WTC11 (cell line): Measurements from ENCODE around the gene CHAT. TPM values are rescaled to one million over a fixed set of nuclear protein-coding genes. Genes with fewer than 3 reads are reported as not detected.

ENCODE experiments used
- ATAC-seq: fragments of 200-7000 bp; cut with Tn5 transposase; 2 replicates; pipeline ENCODE4 v1.10.0; 2021; ENCODE audit warnings: mild to moderate bottlenecking, moderate library complexity
- CTCF ChIA-PET: fragments of 300-600 bp; sonication (Branson Sonifier 250); formaldehyde crosslinking; loops from one replicate; lab custom pipeline; 2021; ENCODE audit warnings: antibody characterized with exemption; lab: Charles Lee
- POLR2A ChIA-PET: fragments of 350-600 bp; sonication (Branson Sonifier 250); formaldehyde crosslinking; loops from one replicate; lab custom pipeline; 2021; ENCODE audit warnings: antibody characterized with exemption; lab: Charles Lee
- DNase-seq: peaks from one replicate; pipeline ENCODE4 v3.0.0; 2021; ENCODE audit warnings: low spot score
- H3K27ac Mint-ChIP-seq: 2 replicates; pipeline ENCODE4 v1.8.0; 2021; ENCODE audit warnings: mixed read lengths
- H3K27me3 Mint-ChIP-seq: 2 replicates; pipeline ENCODE4 v1.8.0; 2021; ENCODE audit warnings: low read depth, mild to moderate bottlenecking, moderate library complexity, mixed read lengths
- H3K36me3 Mint-ChIP-seq: 2 replicates; pipeline ENCODE4 v1.8.0; 2021; ENCODE audit warnings: mixed read lengths
- H3K4me1 Mint-ChIP-seq: 2 replicates; pipeline ENCODE4 v1.8.0; 2022; ENCODE audit warnings: mixed read lengths
- H3K4me3 Mint-ChIP-seq: 2 replicates; pipeline ENCODE4 v1.8.0; 2021; ENCODE audit warnings: mild to moderate bottlenecking, moderate library complexity, mixed read lengths
- H3K9me3 Mint-ChIP-seq: 2 replicates; pipeline ENCODE4 v1.8.0; 2021; ENCODE audit warnings: mixed read lengths
- CREB1 ChIP-seq: sonication (generic); formaldehyde crosslinking; IDR thresholded peaks from 2 replicates; pipeline ENCODE4 v1.8.0; 2023; ENCODE audit warnings: mild to moderate bottlenecking, missing genetic modification reagents
- ELF4 ChIP-seq: sonication (generic); formaldehyde crosslinking; IDR thresholded peaks from 2 replicates; pipeline ENCODE4 v1.8.1; 2022; ENCODE audit warnings: low read depth, mild to moderate bottlenecking, moderate library complexity, missing genetic modification reagents
- FOXK1 ChIP-seq: sonication (generic); formaldehyde crosslinking; IDR thresholded peaks from 2 replicates; pipeline ENCODE4 v1.8.0; 2022; ENCODE audit warnings: mild to moderate bottlenecking, moderate library complexity, missing genetic modification reagents
- FOXP1 ChIP-seq: sonication (generic); formaldehyde crosslinking; IDR thresholded peaks from 2 replicates; pipeline ENCODE4 v1.8.0; 2022; ENCODE audit warnings: missing genetic modification reagents, mild to moderate bottlenecking, moderate library complexity, borderline replicate concordance
- JAZF1 ChIP-seq: fragments of 250-450 bp; sonication (Bioruptor Pico); IDR thresholded peaks from 2 replicates; pipeline ENCODE4 v1.9.0; 2021; ENCODE audit warnings: moderate library complexity, mild to moderate bottlenecking, inconsistent platforms
- KAT7 ChIP-seq: sonication (generic); formaldehyde crosslinking; IDR thresholded peaks from 2 replicates; pipeline ENCODE4 v1.8.1; 2023; ENCODE audit warnings: missing genetic modification reagents, mild to moderate bottlenecking, borderline replicate concordance
- NFYB ChIP-seq: sonication (generic); formaldehyde crosslinking; conservative IDR thresholded peaks from 2 replicates; pipeline ENCODE4 v1.8.0; 2022; ENCODE audit warnings: low read depth, missing genetic modification reagents
- NR3C1 ChIP-seq: sonication (generic); formaldehyde crosslinking; conservative IDR thresholded peaks from 2 replicates; pipeline ENCODE4 v1.8.1; 2023; ENCODE audit warnings: low read depth, mild to moderate bottlenecking, missing genetic modification reagents
- OVOL2 ChIP-seq: fragments of 250-450 bp; sonication (Bioruptor Pico); IDR thresholded peaks from 2 replicates; pipeline ENCODE4 v1.9.0; 2021; ENCODE audit warnings: mild to moderate bottlenecking, borderline replicate concordance
- PRRX2 ChIP-seq: fragments of 250-450 bp; sonication (Bioruptor Pico); IDR thresholded peaks from 2 replicates; pipeline ENCODE4 v1.8.0; 2021; ENCODE audit warnings: mild to moderate bottlenecking
- RELA ChIP-seq: sonication (generic); formaldehyde crosslinking; IDR thresholded peaks from 2 replicates; pipeline ENCODE4 v1.8.1; 2022; ENCODE audit warnings: missing genetic modification reagents, mild to moderate bottlenecking, borderline replicate concordance
- SMAD3 ChIP-seq: sonication (generic); formaldehyde crosslinking; IDR thresholded peaks from 2 replicates; pipeline ENCODE4 v1.8.0; 2022; ENCODE audit warnings: missing genetic modification reagents, mild to moderate bottlenecking, borderline replicate concordance
- SMAD4 ChIP-seq: sonication (generic); formaldehyde crosslinking; IDR thresholded peaks from 2 replicates; pipeline ENCODE4 v1.8.0; 2022; ENCODE audit warnings: mild to moderate bottlenecking, missing genetic modification reagents
- TCF7 ChIP-seq: sonication (generic); formaldehyde crosslinking; IDR thresholded peaks from 2 replicates; pipeline ENCODE4 v1.8.0; 2022; ENCODE audit warnings: mild to moderate bottlenecking, low read depth, missing genetic modification reagents, moderate library complexity
- ZNF219 ChIP-seq: sonication (generic); formaldehyde crosslinking; IDR thresholded peaks from 2 replicates; pipeline ENCODE4 v1.8.0; 2023; ENCODE audit warnings: missing genetic modification reagents, mild to moderate bottlenecking, borderline replicate concordance
- ZNF232 ChIP-seq: sonication (generic); formaldehyde crosslinking; IDR thresholded peaks from 2 replicates; pipeline ENCODE4 v1.8.0; 2022; ENCODE audit warnings: mild to moderate bottlenecking, missing genetic modification reagents
- ZNF317 ChIP-seq: sonication (generic); formaldehyde crosslinking; IDR thresholded peaks from 2 replicates; pipeline ENCODE4 v1.8.1; 2023; ENCODE audit warnings: low read depth, mild to moderate bottlenecking, moderate library complexity, missing genetic modification reagents, borderline replicate concordance
- ZNF671 ChIP-seq: fragments of 250-450 bp; sonication (Bioruptor Pico); IDR thresholded peaks from 2 replicates; pipeline ENCODE4 v1.8.0; 2021; ENCODE audit warnings: mild to moderate bottlenecking
- total RNA-seq: library from RNA; stranded (reverse); gene quantifications from 3 replicates; pipeline ENCODE4 v1.2.3, GENCODE V29; 2021
- TF ChIP-seq, protein P1 (sequence below): sonication (generic); formaldehyde crosslinking; IDR thresholded peaks from 2 replicates; pipeline ENCODE4 v1.8.1; 2022; ENCODE audit warnings: mild to moderate bottlenecking, moderate library complexity, missing genetic modification reagents
- TF ChIP-seq, protein P2 (sequence below): fragments of 250-450 bp; sonication (Bioruptor Pico); IDR thresholded peaks from 2 replicates; pipeline ENCODE4 v1.9.0; 2021; ENCODE audit warnings: moderate library complexity, mild to moderate bottlenecking, inconsistent platforms, borderline replicate concordance
- TF ChIP-seq, protein P3 (sequence below): sonication (generic); formaldehyde crosslinking; IDR thresholded peaks from 2 replicates; pipeline ENCODE4 v1.8.0; 2023; ENCODE audit warnings: mild to moderate bottlenecking, missing genetic modification reagents
- TF ChIP-seq, protein P4 (sequence below): sonication (generic); formaldehyde crosslinking; conservative IDR thresholded peaks from 2 replicates; pipeline ENCODE4 v1.8.1; 2023; ENCODE audit warnings: mild to moderate bottlenecking, low read depth, missing genetic modification reagents, moderate library complexity

Gene CHAT
- total RNA-seq, 1 experiment from 2014 or later: not detected

DNA sequence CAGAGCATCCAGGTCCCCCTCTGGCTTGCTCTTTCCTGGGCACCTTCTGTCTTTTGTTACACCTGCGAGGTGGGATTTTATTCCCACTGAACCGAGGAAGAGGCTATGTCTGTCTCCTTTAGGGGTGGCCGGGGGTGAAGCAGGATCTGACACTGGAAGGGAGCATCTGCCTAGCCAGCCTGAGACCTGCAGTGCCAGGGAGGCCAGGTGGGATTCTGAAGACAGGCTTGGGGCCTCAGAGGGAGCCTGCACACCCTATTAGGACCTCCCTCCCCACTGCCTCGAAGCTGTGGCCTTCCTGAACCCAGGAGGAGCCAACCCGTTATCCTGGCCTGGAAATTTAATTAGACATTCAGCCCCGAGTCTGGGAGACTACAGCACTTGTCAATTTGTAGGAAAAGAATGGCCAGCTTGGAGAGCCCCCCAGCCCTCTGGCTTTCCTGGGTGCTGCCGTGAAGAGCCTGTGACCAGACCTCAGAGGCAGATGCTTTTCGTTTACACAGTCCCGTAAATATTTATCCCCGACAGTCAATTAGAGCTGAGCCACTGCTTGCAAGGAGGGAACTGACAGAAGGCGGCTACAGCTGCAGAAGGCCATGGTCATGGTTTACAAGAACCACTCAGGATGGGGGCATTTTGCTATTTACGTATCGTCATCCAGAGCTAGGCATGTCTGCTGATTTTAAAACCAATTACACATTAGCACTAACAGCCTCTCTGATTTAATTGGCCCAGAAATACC, 19.7 kb downstream of the CHAT start (continued):
- TF ChIP-seq RELA (CRISPR knock-in tag): no peak

DNA sequence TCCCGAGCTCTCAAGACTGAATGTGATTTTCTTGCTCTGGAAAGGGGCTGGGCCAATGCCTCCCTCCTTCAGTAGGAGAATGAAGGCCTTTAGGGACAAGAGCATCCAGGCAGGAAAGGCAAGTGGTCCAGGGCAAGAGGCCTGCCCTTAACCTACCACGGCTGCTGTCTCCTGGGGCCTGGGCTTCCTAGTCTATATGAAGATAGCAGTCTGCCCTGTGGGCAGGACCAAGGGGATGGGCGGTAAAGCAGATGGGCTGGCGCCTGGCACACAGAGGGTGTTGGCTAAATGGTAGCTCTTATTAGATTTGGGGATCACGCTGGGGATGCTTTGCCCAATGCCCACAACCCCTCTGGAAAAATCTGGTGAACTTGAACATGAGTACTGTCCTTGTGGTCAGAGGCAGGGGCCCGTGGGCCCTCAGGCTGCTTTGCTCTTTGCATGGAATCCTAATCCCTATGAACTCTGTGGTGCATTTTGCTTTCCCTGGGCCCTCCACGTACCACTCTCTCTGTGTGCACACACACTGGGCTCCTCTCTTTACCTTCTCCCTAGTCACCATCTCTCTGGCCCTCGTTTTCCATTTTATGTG, 20.3 kb downstream of the CHAT start:
- ChIA-PET CTCF (interaction anchor here (0.8 kb wide), 1 partner anchor 12 kb away, joined by 3 read pairs; no protein-coding TSS in a partner anchor), POLR2A (interaction anchor here (1.0 kb wide), 1 partner anchor 15 kb away, joined by 3 read pairs; no protein-coding TSS in a partner anchor)
- Mint-ChIP-seq H3K4me1 (no peaks in the 10 kb centered on the region), H3K36me3 (no peaks in the 10 kb centered on the region), H3K27ac (no peak overlapping the region), H3K4me3 (no peak overlapping the region), H3K27me3 (peaks cover 5% of the 10 kb centered on the region; the same call in 1 of the 2 replicates), H3K9me3 (no peaks in the 10 kb centered on the region)
- ATAC-seq: no peak
- no peak for TF ChIP-seq JAZF1 (CRISPR knock-in tag)
- DNase-seq: peak; percentile 1

DNA sequence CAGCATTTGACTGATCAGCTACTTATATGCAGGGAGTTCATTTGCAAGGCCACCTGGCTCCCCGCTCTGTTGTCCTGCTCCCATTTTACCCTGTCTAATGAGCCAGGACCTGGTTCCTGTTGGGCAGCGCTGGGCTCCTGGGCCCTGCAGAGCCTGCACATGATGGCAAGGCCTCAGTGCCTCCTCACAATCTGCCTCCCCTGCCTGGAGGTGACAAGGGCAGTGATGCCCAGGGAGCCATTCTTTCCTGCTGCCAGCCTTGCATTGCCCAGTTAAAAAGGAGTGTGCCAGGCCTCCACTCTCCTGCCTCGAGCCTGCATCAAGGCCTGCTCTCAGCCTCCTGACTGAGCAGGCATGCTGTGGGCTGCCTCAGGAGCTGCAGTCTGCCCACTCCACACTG, 28.5 kb downstream of the CHAT start:
- no peaks in the 10 kb centered on the region for H3K9me3 Mint-ChIP-seq
- H3K36me3 Mint-ChIP-seq: no peaks in the 10 kb centered on the region
- H3K27me3 Mint-ChIP-seq: peaks cover 11% of the 10 kb centered on the region
- ATAC-seq: no peak
- ChIA-PET POLR2A (no interaction called here), CTCF (no interaction called here)
- H3K27ac Mint-ChIP-seq: no peak overlapping the region
- H3K4me1 Mint-ChIP-seq: no peaks in the 10 kb centered on the region
- DNase-seq: no peak
- TF ChIP-seq ZNF219 (no peak), KAT7 (CRISPR knock-in tag) (no peak), SMAD4 (CRISPR knock-in tag) (no peak), PRRX2 (CRISPR knock-in tag) (no peak), SMAD3 (CRISPR knock-in tag) (no peak), FOXP1 (no peak), ZNF232 (CRISPR knock-in tag) (no peak), ELF4 (CRISPR knock-in tag) (no peak), NR3C1 (no peak), CREB1 (CRISPR knock-in tag) (no peak), OVOL2 (CRISPR knock-in tag) (no peak), TCF7 (CRISPR knock-in tag) (no peak), ZNF671 (CRISPR knock-in tag) (no peak), NFYB (CRISPR knock-in tag) (no peak), FOXK1 (CRISPR knock-in tag) (no peak), ZNF317 (CRISPR knock-in tag) (no peak)
- TF ChIP-seq, protein P1, sequence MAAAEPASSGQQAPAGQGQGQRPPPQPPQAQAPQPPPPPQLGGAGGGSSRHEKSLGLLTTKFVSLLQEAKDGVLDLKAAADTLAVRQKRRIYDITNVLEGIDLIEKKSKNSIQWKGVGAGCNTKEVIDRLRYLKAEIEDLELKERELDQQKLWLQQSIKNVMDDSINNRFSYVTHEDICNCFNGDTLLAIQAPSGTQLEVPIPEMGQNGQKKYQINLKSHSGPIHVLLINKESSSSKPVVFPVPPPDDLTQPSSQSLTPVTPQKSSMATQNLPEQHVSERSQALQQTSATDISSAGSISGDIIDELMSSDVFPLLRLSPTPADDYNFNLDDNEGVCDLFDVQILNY (CRISPR knock-in tag): no peak
- TF ChIP-seq, protein P2, sequence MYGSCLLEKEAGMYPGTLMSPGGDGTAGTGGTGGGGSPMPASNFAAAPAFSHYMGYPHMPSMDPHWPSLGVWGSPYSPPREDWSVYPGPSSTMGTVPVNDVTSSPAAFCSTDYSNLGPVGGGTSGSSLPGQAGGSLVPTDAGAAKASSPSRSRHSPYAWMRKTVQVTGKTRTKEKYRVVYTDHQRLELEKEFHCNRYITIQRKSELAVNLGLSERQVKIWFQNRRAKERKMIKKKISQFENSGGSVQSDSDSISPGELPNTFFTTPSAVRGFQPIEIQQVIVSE (CRISPR knock-in tag): no peak
- TF ChIP-seq, protein P3, sequence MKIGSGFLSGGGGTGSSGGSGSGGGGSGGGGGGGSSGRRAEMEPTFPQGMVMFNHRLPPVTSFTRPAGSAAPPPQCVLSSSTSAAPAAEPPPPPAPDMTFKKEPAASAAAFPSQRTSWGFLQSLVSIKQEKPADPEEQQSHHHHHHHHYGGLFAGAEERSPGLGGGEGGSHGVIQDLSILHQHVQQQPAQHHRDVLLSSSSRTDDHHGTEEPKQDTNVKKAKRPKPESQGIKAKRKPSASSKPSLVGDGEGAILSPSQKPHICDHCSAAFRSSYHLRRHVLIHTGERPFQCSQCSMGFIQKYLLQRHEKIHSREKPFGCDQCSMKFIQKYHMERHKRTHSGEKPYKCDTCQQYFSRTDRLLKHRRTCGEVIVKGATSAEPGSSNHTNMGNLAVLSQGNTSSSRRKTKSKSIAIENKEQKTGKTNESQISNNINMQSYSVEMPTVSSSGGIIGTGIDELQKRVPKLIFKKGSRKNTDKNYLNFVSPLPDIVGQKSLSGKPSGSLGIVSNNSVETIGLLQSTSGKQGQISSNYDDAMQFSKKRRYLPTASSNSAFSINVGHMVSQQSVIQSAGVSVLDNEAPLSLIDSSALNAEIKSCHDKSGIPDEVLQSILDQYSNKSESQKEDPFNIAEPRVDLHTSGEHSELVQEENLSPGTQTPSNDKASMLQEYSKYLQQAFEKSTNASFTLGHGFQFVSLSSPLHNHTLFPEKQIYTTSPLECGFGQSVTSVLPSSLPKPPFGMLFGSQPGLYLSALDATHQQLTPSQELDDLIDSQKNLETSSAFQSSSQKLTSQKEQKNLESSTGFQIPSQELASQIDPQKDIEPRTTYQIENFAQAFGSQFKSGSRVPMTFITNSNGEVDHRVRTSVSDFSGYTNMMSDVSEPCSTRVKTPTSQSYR (CRISPR knock-in tag): no peak
- TF ChIP-seq, protein P4, sequence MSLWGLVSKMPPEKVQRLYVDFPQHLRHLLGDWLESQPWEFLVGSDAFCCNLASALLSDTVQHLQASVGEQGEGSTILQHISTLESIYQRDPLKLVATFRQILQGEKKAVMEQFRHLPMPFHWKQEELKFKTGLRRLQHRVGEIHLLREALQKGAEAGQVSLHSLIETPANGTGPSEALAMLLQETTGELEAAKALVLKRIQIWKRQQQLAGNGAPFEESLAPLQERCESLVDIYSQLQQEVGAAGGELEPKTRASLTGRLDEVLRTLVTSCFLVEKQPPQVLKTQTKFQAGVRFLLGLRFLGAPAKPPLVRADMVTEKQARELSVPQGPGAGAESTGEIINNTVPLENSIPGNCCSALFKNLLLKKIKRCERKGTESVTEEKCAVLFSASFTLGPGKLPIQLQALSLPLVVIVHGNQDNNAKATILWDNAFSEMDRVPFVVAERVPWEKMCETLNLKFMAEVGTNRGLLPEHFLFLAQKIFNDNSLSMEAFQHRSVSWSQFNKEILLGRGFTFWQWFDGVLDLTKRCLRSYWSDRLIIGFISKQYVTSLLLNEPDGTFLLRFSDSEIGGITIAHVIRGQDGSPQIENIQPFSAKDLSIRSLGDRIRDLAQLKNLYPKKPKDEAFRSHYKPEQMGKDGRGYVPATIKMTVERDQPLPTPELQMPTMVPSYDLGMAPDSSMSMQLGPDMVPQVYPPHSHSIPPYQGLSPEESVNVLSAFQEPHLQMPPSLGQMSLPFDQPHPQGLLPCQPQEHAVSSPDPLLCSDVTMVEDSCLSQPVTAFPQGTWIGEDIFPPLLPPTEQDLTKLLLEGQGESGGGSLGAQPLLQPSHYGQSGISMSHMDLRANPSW (CRISPR knock-in tag): no peak
- H3K4me3 Mint-ChIP-seq: no peak overlapping the region
